NB4 (cell line): Measurements from ENCODE around the gene ARHGEF17.

Experiments used
- DNase-seq: peaks from one replicate; pipeline ENCODE4 v3.0.0; 2010; ENCODE audit warnings: low read depth
- H3K4me3 ChIP-seq: one replicate; pipeline ENCODE4 v1.5.1; 2011; ENCODE audit warnings: mild to moderate bottlenecking, low read depth, low read length, moderate library complexity
- CTCF ChIP-seq: IDR thresholded peaks from one replicate; pipeline ENCODE4 v1.5.1; 2012; ENCODE audit warnings: low read depth, low read length
- MAX ChIP-seq: IDR thresholded peaks from 2 replicates; pipeline ENCODE4 v1.6.1; 2011; ENCODE audit warnings: low read depth, low read length
- MYC ChIP-seq: IDR thresholded peaks from 2 replicates; pipeline ENCODE4 v1.6.1; 2011; ENCODE audit warnings: low read depth, low read length
- POLR2A ChIP-seq: IDR thresholded peaks from 2 replicates; pipeline ENCODE4 v1.6.1; 2011; ENCODE audit warnings: mild to moderate bottlenecking; ENCODE audit not compliant: insufficient read length; ENCODE audit errors: extremely low read depth

ARHGEF17 gene

GRCh38 chr11:73414977-73415651 lies 107.0 kb downstream of the ARHGEF17 start:
- DNase-seq, result peak; percentile 44
- TF ChIP-seq POLR2A (no peak), CTCF (no peak), MAX (no peak), MYC (no peak)
- no peak overlapping the region for H3K4me3 ChIP-seq

GRCh38 chr11:73415854-73416615 lies 108.0 kb downstream of the ARHGEF17 start:
- H3K4me3 ChIP-seq, result no peak overlapping the region
- TF ChIP-seq POLR2A (no peak), MAX (no peak), MYC (no peak), CTCF (no peak)
- no peak for DNase-seq

- TF ChIP-seq CTCF, result no peak
- TF ChIP-seq POLR2A, result no peak
- no peak for TF ChIP-seq MYC
- TF ChIP-seq MAX, result no peak
- no peak overlapping the region for H3K4me3 ChIP-seq
- DNase-seq, result no peak
Measured at GRCh38 chr11:73416786-73417185, 108.7 kb downstream of the ARHGEF17 start.
